MCF 10A (cell line): ENCODE measurements around the gene FGFR3. TPM values are rescaled to one million over a fixed set of nuclear protein-coding genes. Genes with fewer than 3 reads are reported as not detected.

Experiments
- BruUV-seq: library from RNA; stranded (reverse); fragments of 400-500 nt; replicated peaks from 2 replicates; lab custom pipeline; 2021; lab: Mats Ljungman, UMichigan
- CTCF ChIA-PET: fragments of 300-600 bp; sonication (Branson Sonifier 250); formaldehyde crosslinking; extraction: SDS; loops from one replicate; lab custom pipeline; 2021; ENCODE audit warnings: antibody characterized with exemption, inconsistent platforms; lab: Yijun Ruan, JAX
- POLR2A ChIA-PET: fragments of 300-600, 350-650 bp; sonication (Branson Sonifier 250); formaldehyde crosslinking; extraction: SDS; loops from one replicate; lab custom pipeline; 2020; ENCODE audit warnings: antibody characterized with exemption, inconsistent platforms; lab: Yijun Ruan, JAX
- DNase-seq: peaks from one replicate; pipeline ENCODE4 v3.0.0-alpha.2; 2018; ENCODE audit not compliant: unreplicated experiment
- H3K27ac Mint-ChIP-seq: one replicate; pipeline ENCODE4 v1.8.0; 2022; ENCODE audit warnings: mild to moderate bottlenecking, low read depth, mixed read lengths; ENCODE audit not compliant: unreplicated experiment
- H3K27me3 Mint-ChIP-seq: one replicate; pipeline ENCODE4 v1.8.0; 2022; ENCODE audit warnings: mixed read lengths; ENCODE audit not compliant: insufficient read depth, unreplicated experiment
- H3K36me3 Mint-ChIP-seq: one replicate; pipeline ENCODE4 v1.8.0; 2022; ENCODE audit warnings: mild to moderate bottlenecking, moderate library complexity, mixed read lengths; ENCODE audit not compliant: insufficient read depth, unreplicated experiment
- H3K4me1 Mint-ChIP-seq: one replicate; pipeline ENCODE4 v1.8.0; 2022; ENCODE audit warnings: mixed read lengths; ENCODE audit not compliant: insufficient read depth, unreplicated experiment
- H3K4me3 Mint-ChIP-seq: one replicate; pipeline ENCODE4 v1.8.0; 2022; ENCODE audit warnings: mild to moderate bottlenecking, moderate library complexity, mixed read lengths; ENCODE audit not compliant: unreplicated experiment
- H3K9me3 Mint-ChIP-seq: one replicate; pipeline ENCODE4 v1.8.0; 2022; ENCODE audit warnings: mixed read lengths; ENCODE audit not compliant: unreplicated experiment
- intact Hi-C: fragments of 100-400 bp; cut with micrococcal nuclease; formaldehyde crosslinking; loops from 2 replicates; pipeline ENCODE4 v1.14.1; 2022
- total RNA-seq: library from RNA; stranded (reverse); gene quantifications from 2 replicates; pipeline ENCODE4 v1.2.3, GENCODE V29; 2022
- TF ChIP-seq, protein P1 (sequence below): fragments of 200-600 bp; IDR thresholded peaks from one replicate; pipeline ENCODE4 v1.8.0; 2022; ENCODE audit warnings: antibody characterized with exemption, mild to moderate bottlenecking; ENCODE audit not compliant: unreplicated experiment

FGFR3 gene
- total RNA-seq, 1 experiment from 2014 or later: 6.5 TPM

DNA sequence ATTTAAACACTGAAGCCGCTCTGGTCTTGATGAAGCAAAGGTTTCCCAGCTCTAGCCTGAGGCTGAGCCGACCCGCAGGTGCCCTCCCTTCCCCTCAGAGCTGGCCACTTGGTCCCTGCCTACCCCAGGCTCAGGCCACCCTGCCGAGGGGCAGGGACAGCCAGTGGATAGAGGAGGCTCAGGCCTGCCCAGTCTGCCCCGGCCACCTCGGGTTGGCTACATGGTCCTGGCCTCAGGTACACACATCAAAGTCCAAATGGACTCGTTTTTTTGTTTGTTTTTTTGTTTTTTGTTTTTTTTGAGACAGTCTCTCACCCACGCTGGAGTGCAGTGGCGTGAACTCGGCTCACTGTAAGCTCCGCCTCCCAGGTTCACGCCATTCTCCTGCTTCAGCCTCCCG lies 47.9 kb upstream of the FGFR3 start:
- intact Hi-C loops: loop anchor here (5.0 kb wide), 1 partner anchor 47 kb away; the partner anchor contains the start of gene FGFR3
- no peaks in the 10 kb centered on the region for H3K4me1 Mint-ChIP-seq
- H3K9me3 Mint-ChIP-seq: no peaks in the 10 kb centered on the region
- no peak for DNase-seq
- no TSS peak for BruUV-seq
- H3K36me3 Mint-ChIP-seq: peaks cover 37% of the 10 kb centered on the region
- TF ChIP-seq, protein P1, sequence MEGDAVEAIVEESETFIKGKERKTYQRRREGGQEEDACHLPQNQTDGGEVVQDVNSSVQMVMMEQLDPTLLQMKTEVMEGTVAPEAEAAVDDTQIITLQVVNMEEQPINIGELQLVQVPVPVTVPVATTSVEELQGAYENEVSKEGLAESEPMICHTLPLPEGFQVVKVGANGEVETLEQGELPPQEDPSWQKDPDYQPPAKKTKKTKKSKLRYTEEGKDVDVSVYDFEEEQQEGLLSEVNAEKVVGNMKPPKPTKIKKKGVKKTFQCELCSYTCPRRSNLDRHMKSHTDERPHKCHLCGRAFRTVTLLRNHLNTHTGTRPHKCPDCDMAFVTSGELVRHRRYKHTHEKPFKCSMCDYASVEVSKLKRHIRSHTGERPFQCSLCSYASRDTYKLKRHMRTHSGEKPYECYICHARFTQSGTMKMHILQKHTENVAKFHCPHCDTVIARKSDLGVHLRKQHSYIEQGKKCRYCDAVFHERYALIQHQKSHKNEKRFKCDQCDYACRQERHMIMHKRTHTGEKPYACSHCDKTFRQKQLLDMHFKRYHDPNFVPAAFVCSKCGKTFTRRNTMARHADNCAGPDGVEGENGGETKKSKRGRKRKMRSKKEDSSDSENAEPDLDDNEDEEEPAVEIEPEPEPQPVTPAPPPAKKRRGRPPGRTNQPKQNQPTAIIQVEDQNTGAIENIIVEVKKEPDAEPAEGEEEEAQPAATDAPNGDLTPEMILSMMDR: no peak
- CTCF ChIA-PET: interaction anchor here (0.5 to 7.7 kb wide), 16 partner anchors 12 to 1310 kb away, joined by 3 to 151 read pairs (median 4); no protein-coding TSS in a partner anchor
- H3K27ac Mint-ChIP-seq: no peak overlapping the region
- H3K4me3 Mint-ChIP-seq: no peak overlapping the region
- POLR2A ChIA-PET: interaction anchor here (1.5 kb wide), 1 partner anchor 65 kb away, joined by 4 read pairs; no protein-coding TSS in a partner anchor
- H3K27me3 Mint-ChIP-seq: no peaks in the 10 kb centered on the region

DNA sequence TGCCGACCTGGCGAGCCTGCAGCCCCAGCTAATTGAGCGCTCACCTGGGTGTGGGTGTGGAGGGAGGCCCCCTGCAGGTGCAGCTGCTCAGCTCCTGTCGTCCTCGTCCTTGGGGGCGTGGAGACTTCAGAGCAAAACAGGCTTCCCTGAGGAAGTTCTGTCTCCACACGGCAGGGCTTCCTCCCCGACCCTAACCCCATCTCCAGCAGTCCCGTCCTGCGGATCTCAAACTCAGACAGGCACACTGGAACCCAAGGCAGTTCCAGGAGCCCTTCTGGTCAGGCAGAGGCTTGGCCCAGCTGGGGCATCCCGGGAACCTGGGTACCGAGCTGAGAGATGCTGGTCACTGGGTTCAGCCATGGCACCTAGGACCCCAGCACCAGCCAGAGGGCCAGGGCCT lies 47.4 kb upstream of the FGFR3 start:
- Mint-ChIP-seq H3K27me3 (no peaks in the 10 kb centered on the region), H3K9me3 (no peaks in the 10 kb centered on the region), H3K4me3 (no peak overlapping the region), H3K36me3 (peaks cover 32% of the 10 kb centered on the region), H3K4me1 (no peaks in the 10 kb centered on the region), H3K27ac (no peak overlapping the region)
- TF ChIP-seq, protein P1: no peak
- no TSS peak for BruUV-seq
- intact Hi-C loops: loop anchor here (5.0 kb wide), 1 partner anchor 47 kb away; the partner anchor contains the start of gene FGFR3
- ChIA-PET POLR2A (interaction anchor here (1.5 kb wide), 1 partner anchor 64 kb away, joined by 4 read pairs; no protein-coding TSS in a partner anchor), CTCF (interaction anchor here (0.5 to 7.7 kb wide), 14 partner anchors 13 to 1310 kb away, joined by 3 to 151 read pairs (median 4); no protein-coding TSS in a partner anchor)
- DNase-seq: no peak

DNA sequence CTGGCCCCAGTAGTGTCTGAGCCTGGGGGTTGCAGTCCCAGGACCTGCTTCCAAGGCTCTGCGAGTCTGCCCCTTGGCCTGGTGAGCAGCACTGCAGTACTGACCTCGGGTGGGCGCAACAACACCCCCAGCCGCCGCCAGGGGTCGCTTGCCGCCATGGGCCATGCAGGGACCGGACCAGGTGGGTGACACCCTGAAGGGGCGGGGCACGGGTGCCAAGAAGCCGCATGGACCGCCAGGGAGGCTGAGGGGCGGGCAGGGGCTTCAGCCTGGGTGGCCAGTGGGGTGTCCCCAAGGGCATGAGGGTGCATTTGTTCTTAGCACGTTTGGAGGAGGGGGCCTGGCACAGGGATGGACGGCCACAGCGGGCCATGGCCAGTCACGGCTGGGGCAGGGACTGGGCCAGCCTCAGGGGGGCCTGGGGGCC lies 46.8 kb upstream of the FGFR3 start:
- Mint-ChIP-seq H3K9me3 (no peaks in the 10 kb centered on the region), H3K4me3 (no peak overlapping the region), H3K27me3 (no peaks in the 10 kb centered on the region), H3K36me3 (peaks cover 27% of the 10 kb centered on the region), H3K27ac (no peak overlapping the region), H3K4me1 (no peaks in the 10 kb centered on the region)
- POLR2A ChIA-PET: interaction anchor here (0.8 to 1.5 kb wide), 2 partner anchors 64 to 109 kb away, joined by 3 to 4 read pairs; no protein-coding TSS in a partner anchor
- BruUV-seq: no TSS peak
- CTCF ChIA-PET: interaction anchor here (0.6 to 7.7 kb wide), 9 partner anchors 12 to 163 kb away, joined by 3 to 151 read pairs (median 5); no protein-coding TSS in a partner anchor
- DNase-seq: peak; percentile 64
- TF ChIP-seq, protein P1: peak; percentile 86
- intact Hi-C loops: loop anchor here (5.0 kb wide), 1 partner anchor 46 kb away; the partner anchor contains the start of gene FGFR3

DNA sequence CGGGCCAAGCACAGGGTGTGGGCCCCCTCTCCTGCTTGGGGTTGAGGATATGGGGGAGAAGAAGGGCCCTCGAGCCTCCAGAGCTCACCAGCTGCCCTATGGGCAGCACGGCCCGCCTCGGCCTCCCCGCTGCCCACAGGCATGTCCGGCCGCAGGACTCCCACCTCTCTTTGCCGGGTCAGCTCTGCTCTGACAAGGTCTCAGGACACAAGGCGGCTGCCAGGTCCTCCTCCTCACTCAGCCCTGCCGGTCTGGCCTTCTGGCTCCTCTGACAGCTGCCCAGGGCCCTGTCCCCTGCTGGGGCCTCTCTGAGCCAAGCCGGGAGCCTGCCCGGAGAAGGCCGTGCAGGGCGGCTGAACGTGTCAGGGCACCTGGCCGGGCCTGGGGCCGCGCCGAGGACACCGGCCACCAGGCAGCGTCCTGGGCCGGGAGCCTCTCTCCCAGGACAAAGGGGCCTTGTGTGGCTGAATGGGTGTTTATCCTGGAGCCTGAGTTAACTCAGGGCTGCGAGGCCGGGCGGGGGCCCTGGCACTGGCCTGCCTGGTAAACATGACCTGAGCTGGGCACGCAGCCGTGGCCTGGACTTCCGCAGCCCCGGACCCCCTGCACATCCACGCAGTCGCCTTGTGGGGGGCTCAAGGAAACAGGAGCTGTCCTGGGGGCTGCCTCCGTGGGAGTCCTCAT lies 46.0 kb upstream of the FGFR3 start:
- no peaks in the 10 kb centered on the region for H3K4me1 Mint-ChIP-seq
- H3K9me3 Mint-ChIP-seq: no peaks in the 10 kb centered on the region
- BruUV-seq: no TSS peak
- ChIA-PET CTCF (interaction anchor here (0.6 to 7.7 kb wide), 17 partner anchors 12 to 158 kb away, joined by 3 to 151 read pairs (median 5); partner anchors contain the start of gene FGFR3), POLR2A (interaction anchor here (0.8 to 0.9 kb wide), 2 partner anchors 47 to 108 kb away, joined by 3 read pairs; no protein-coding TSS in a partner anchor)
- H3K27ac Mint-ChIP-seq: no peak overlapping the region
- no peak for DNase-seq
- TF ChIP-seq, protein P1: no peak
- H3K27me3 Mint-ChIP-seq: no peaks in the 10 kb centered on the region
- peaks cover 26% of the 10 kb centered on the region for H3K36me3 Mint-ChIP-seq
- no peak overlapping the region for H3K4me3 Mint-ChIP-seq
- intact Hi-C loops: loop anchor here (5.0 kb wide), 1 partner anchor 45 kb away; the partner anchor contains the start of gene FGFR3
